ENCODE data around the gene MYBPHL.
A peak's percentile ranks its signal among the peaks of the same experiment; 100 is the strongest.
"Not testable (repeated sequence)": the region's sequence is repeated elsewhere in the genome, so short reads cannot be mapped to it uniquely, and the experiment has no call there.

The MYBPHL gene

GRCh38 chr1:109307274-109308021, 637 bp upstream of the MYBPHL start:
- DNase-seq (ENCODE audit: low read depth, low spot score), result no peak

- not testable (repeated sequence) for DNase-seq (ENCODE audit: low read depth, low spot score)
Measured at GRCh38 chr1:109305991-109306390, 820 bp downstream of the MYBPHL start.

GRCh38 chr1:109304226-109304920, 2.4 kb downstream of the MYBPHL start:
- no peak for DNase-seq (ENCODE audit: low read depth, low spot score)

GRCh38 chr1:109301874-109302273, 4.9 kb downstream of the MYBPHL start:
- DNase-seq (ENCODE audit: low read depth, low spot score), result no peak

- DNase-seq (ENCODE audit: low read depth, low spot score), result no peak
Measured at GRCh38 chr1:109300650-109301151, 6.1 kb downstream of the MYBPHL start.

GRCh38 chr1:109299558-109300343, 7.1 kb downstream of the MYBPHL start:
- DNase-seq (ENCODE audit: low read depth, low spot score), result peak; percentile 41

- DNase-seq (ENCODE audit: low read depth, low spot score), result peak; percentile 40
Measured at GRCh38 chr1:109298666-109299557, 7.9 kb downstream of the MYBPHL start.

- DNase-seq (ENCODE audit: low read depth, low spot score), result no peak
Measured at GRCh38 chr1:109296782-109297181, 10.0 kb downstream of the MYBPHL start.

GRCh38 chr1:109295712-109296415, 10.9 kb downstream of the MYBPHL start:
- no peak for DNase-seq (ENCODE audit: low read depth, low spot score)

- no peak for DNase-seq (ENCODE audit: low read depth, low spot score)
Measured at GRCh38 chr1:109294481-109294880, 12.3 kb downstream of the MYBPHL start.

GRCh38 chr1:109293026-109293425, 13.8 kb downstream of the MYBPHL start:
- DNase-seq (ENCODE audit: low read depth, low spot score), result no peak

- no peak for DNase-seq (ENCODE audit: low read depth, low spot score)
Measured at GRCh38 chr1:109292364-109292763, 14.4 kb downstream of the MYBPHL start.

- no peak for DNase-seq (ENCODE audit: low read depth, low spot score)
Measured at GRCh38 chr1:109290998-109291397, 15.8 kb downstream of the MYBPHL start.

- no peak for DNase-seq (ENCODE audit: low read depth, low spot score)
Measured at GRCh38 chr1:109290137-109290536, 16.7 kb downstream of the MYBPHL start.

- DNase-seq (ENCODE audit: low read depth, low spot score), result not testable (repeated sequence)
Measured at GRCh38 chr1:109286762-109287161, 20.0 kb downstream of the MYBPHL start.

- no peak for DNase-seq (ENCODE audit: low read depth, low spot score)
Measured at GRCh38 chr1:109283748-109284600, 22.8 kb downstream of the MYBPHL start.

- DNase-seq (ENCODE audit: low read depth, low spot score), result peak; percentile 87
Measured at GRCh38 chr1:109282952-109283747, 23.7 kb downstream of the MYBPHL start, which contains the start of gene PSRC1. PSRC1 (minus strand) TSS chr1:109283145.

- no peak for DNase-seq (ENCODE audit: low read depth, low spot score)
Measured at GRCh38 chr1:109282497-109282951, 24.3 kb downstream of the MYBPHL start.

Data from brain pericyte (primary cell).